ENCODE results near the gene IBA57. TPM values are rescaled to one million over a fixed set of nuclear protein-coding genes. Genes with fewer than 3 reads are reported as not detected.

The IBA57 gene
- total and polyA plus RNA-seq, 2 of the 8 experiments (the other 6 are each of a cell fraction or from before 2014, with no cell fraction given): 2.6 to 5.9 TPM

GRCh38 chr1:228177183-228177475, 11.5 kb downstream of the IBA57 start:
- H2BK12ac ChIP-seq (ENCODE audit: low read depth, low read length): no peak overlapping the region
- H4K8ac ChIP-seq (ENCODE audit: extremely low read depth, insufficient read depth, low read length): no peak overlapping the region
- no peak overlapping the region for H3K18ac ChIP-seq (ENCODE audit: extremely low read depth, low read length)
- no peak overlapping the region for H3K4ac ChIP-seq (replicated peaks; ENCODE audit: insufficient read length, low read depth, low read length)
- 0 out of 4 replicates have a peak, but pooled peaks cover 0 to 6% of the 10 kb centered on the region in 2 experiments for H3K79me2 ChIP-seq (ENCODE audit: control insufficient read depth in 1 of 2, insufficient read depth in 2 of 2, low read length in 2 of 2)
- no peak for FAIRE-seq
- H4K5ac ChIP-seq (ENCODE audit: insufficient read length, low read depth, low read length): no peak overlapping the region
- no peak overlapping the region for H4K91ac ChIP-seq (replicated peaks; ENCODE audit: insufficient read length, low read length)
- no peak overlapping the region for H2BK20ac ChIP-seq (ENCODE audit: low read length)
- no peak overlapping the region for H2BK15ac ChIP-seq (ENCODE audit: low read length)
- no peak overlapping the region for H3K4me3 ChIP-seq (ENCODE audit: extremely low read depth in 1 of 4, insufficient read depth in 2 of 4, low read depth in 3 of 4, low read length in 4 of 4)
- H3K27ac ChIP-seq (ENCODE audit: low read depth, low read length): no peak overlapping the region
- peaks cover 0 to 6% (median 4%) of the 10 kb centered on the region in 4 experiments; a peak in 4 of 7 replicates for H3K4me1 ChIP-seq (replicated peaks in 1 of 4; ENCODE audit: control insufficient read depth in 3 of 4, insufficient read depth in 4 of 4, low read length in 3 of 4)
- H2AFZ ChIP-seq (ENCODE audit: low read length): no peak overlapping the region
- ChIA-PET CTCF (ENCODE audit: partially characterized antibody) (interaction anchor here (0.8 to 3.8 kb wide), 6 partner anchors 9 to 77 kb away, joined by 3 to 23 read pairs (median 3); partner anchors contain the start of genes GUK1 and IBA57), POLR2A (ENCODE audit: partially characterized antibody) (interaction anchor here (0.9 to 3.2 kb wide), 4 partner anchors 11 to 46 kb away, joined by 3 to 14 read pairs (median 3); partner anchors contain the start of genes GUK1 and IBA57)
- no peaks in the 10 kb centered on the region for H3K27me3 ChIP-seq (replicated peaks in 1 of 4; ENCODE audit: control insufficient read depth in 3 of 4, extremely low read depth in 1 of 4, insufficient read depth in 3 of 4, low read length in 3 of 4)
- H2AK5ac ChIP-seq (ENCODE audit: low read depth, low read length): no peak overlapping the region
- peaks cover 8 to 17% of the 10 kb centered on the region in 2 experiments for H4K20me1 ChIP-seq (replicated peaks in 1 of 2; ENCODE audit: control insufficient read depth in 1 of 2, insufficient read depth in 2 of 2, low read length in 2 of 2)
- TF ChIP-seq SIX5 (IDR thresholded peaks at IDR 0.05; ENCODE audit: low read depth, low read length): no peak
- no peak for TF ChIP-seq TAF1 (IDR thresholded peaks at IDR 0.05; ENCODE audit: low read depth, low read length)
- TF ChIP-seq MAX (IDR thresholded peaks at IDR 0.05): no peak
- no peak for TF ChIP-seq CTBP2 (IDR thresholded peaks at IDR 0.05; ENCODE audit: borderline replicate concordance, insufficient read depth, insufficient read length, low read length)
- no peak for TF ChIP-seq JUND (IDR thresholded peaks at IDR 0.05; ENCODE audit: low read length)
- TF ChIP-seq SUZ12 (IDR thresholded peaks at IDR 0.05; ENCODE audit: low read length): no peak
- no peak for TF ChIP-seq CBX5 (IDR thresholded peaks at IDR 0.05; ENCODE audit: low read depth, low read length)
- 86% methylated on average over 5 of the region's 5 CpGs; no CpG with 5 or more reads in 1 of the 2 experiments for WGBS, 2 experiments (ENCODE audit: extremely low coverage in 1 of 2, insufficient coverage in 1 of 2, insufficient read length in 1 of 2, insufficient replicate concordance in 2 of 2, low coverage in 1 of 2, low lambda C conversion rate in 2 of 2, missing lambda C conversion rate in 1 of 2)
- H2BK5ac ChIP-seq (ENCODE audit: low read depth, low read length): no peak overlapping the region
- no peaks in the 10 kb centered on the region; a peak in 1 of 8 replicates for H3K36me3 ChIP-seq (ENCODE audit: control insufficient read depth in 2 of 4, insufficient read depth in 4 of 4, low read length in 3 of 4)
- H3K9ac ChIP-seq (replicated peaks in 1 of 4; ENCODE audit: extremely low read depth in 1 of 4, low read depth in 3 of 4, low read length in 3 of 4): no peak overlapping the region; a peak in 1 of 7 replicates
- no peak for DNase-seq (ENCODE audit: low read depth in 1 of 2, low spot score in 2 of 2)
- H3K56ac ChIP-seq (replicated peaks; ENCODE audit: insufficient read length, low read depth, low read length): no peak overlapping the region
- no peaks in the 10 kb centered on the region for H3K9me3 ChIP-seq (ENCODE audit: insufficient read depth in 2 of 2, low read depth in 1 of 2, low read length in 1 of 2)
- peaks cover 2% of the 10 kb centered on the region; the same call in 1 of the 2 replicates for H3K23me2 ChIP-seq (ENCODE audit: low read depth, low read length)
- H2BK120ac ChIP-seq (replicated peaks; ENCODE audit: low read depth, low read length): no peak overlapping the region
- H3K14ac ChIP-seq (ENCODE audit: insufficient read length): no peak overlapping the region
- H3K23ac ChIP-seq (ENCODE audit: insufficient read length): no peak overlapping the region
- peaks cover 10% of the 10 kb centered on the region for H3K79me1 ChIP-seq (ENCODE audit: low read depth, low read length)
- no peak overlapping the region for H3K4me2 ChIP-seq (ENCODE audit: insufficient read depth in 1 of 2, low read depth in 2 of 2, low read length in 2 of 2)
